Measurements from ENCODE around the gene DENND1B. TPM values are rescaled to one million over a fixed set of nuclear protein-coding genes. Genes with fewer than 3 reads are reported as not detected.

Gene DENND1B
- total RNA-seq, 1 experiment from 2014 or later: 6.3 TPM

DNA sequence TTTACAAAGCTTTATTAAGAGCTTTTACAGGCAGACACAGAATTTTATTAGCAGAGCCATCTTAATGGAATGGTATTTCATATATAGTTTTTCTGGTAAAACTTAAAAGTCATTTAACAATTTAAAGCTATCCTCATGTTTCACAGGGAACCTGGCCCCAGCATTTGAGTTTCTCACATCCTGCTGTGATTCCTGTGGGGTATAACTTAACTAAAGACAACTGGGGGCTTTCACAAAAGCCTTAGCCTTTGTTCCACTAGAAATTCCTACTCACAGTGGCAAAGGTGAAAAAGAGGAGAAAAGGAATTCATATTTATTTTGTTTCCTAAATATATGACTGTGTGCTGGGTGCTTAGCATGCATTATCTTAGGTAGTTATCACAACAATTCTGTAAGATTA, 233.9 kb downstream of the DENND1B start:
- TF ChIP-seq, protein P1, sequence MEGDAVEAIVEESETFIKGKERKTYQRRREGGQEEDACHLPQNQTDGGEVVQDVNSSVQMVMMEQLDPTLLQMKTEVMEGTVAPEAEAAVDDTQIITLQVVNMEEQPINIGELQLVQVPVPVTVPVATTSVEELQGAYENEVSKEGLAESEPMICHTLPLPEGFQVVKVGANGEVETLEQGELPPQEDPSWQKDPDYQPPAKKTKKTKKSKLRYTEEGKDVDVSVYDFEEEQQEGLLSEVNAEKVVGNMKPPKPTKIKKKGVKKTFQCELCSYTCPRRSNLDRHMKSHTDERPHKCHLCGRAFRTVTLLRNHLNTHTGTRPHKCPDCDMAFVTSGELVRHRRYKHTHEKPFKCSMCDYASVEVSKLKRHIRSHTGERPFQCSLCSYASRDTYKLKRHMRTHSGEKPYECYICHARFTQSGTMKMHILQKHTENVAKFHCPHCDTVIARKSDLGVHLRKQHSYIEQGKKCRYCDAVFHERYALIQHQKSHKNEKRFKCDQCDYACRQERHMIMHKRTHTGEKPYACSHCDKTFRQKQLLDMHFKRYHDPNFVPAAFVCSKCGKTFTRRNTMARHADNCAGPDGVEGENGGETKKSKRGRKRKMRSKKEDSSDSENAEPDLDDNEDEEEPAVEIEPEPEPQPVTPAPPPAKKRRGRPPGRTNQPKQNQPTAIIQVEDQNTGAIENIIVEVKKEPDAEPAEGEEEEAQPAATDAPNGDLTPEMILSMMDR (conservative IDR thresholded peaks at IDR 0.05): no peak
- H4K5ac ChIP-seq (ENCODE audit: insufficient read length, low read depth, low read length): no peak overlapping the region
- no peak overlapping the region for H3T11ph ChIP-seq (ENCODE audit: low read length)
- no peak overlapping the region for H4K91ac ChIP-seq (ENCODE audit: insufficient read length, low read depth, low read length)
- no peaks in the 10 kb centered on the region for H3K79me1 ChIP-seq (ENCODE audit: insufficient read depth, low read depth, low read length, poor library complexity, severe bottlenecking)
- Mint-ChIP-seq H3K36me3 (ENCODE audit: insufficient read depth in 1 of 3, low read depth in 3 of 3) (no peaks in the 10 kb centered on the region; a peak in 1 of 7 replicates), H3K27ac (peak overlapping the region in 1 of 3 experiments; percentile 70; a peak in 1 of 7 replicates), H3K27me3 (ENCODE audit: low read depth) (no peaks in the 10 kb centered on the region), H3K9me3 (no peaks in the 10 kb centered on the region), H3K4me1 (peaks cover 15 to 16% of the 10 kb centered on the region in 2 experiments), H3K4me3 (no peak overlapping the region)
- H2BK12ac ChIP-seq (ENCODE audit: insufficient read length, low read depth, low read length): no peak overlapping the region
- H3K4me1 ChIP-seq (ENCODE audit: insufficient read depth, low read length): no peaks in the 10 kb centered on the region
- H2BK15ac ChIP-seq (ENCODE audit: low read depth, low read length): no peak overlapping the region
- H3K79me2 ChIP-seq (ENCODE audit: insufficient read depth, low read length): no peaks in the 10 kb centered on the region
- no peak overlapping the region for H3K56ac ChIP-seq (ENCODE audit: insufficient read length, low read depth, low read length)
- no peaks in the 10 kb centered on the region for H3K27me3 ChIP-seq (ENCODE audit: insufficient read depth, low read length)
- no peaks in the 10 kb centered on the region for H3K9me3 ChIP-seq (ENCODE audit: control insufficient read depth, low read depth, low read length)
- no peaks in the 10 kb centered on the region for H4K20me1 ChIP-seq (ENCODE audit: control insufficient read depth, insufficient read depth, insufficient read length)
- no peak overlapping the region for H3K4me2 ChIP-seq (ENCODE audit: insufficient read depth, insufficient read length, low read length)
- no peaks in the 10 kb centered on the region for H3K23me2 ChIP-seq (ENCODE audit: insufficient read length, low read depth, low read length, poor library complexity, severe bottlenecking)
- H3K9ac ChIP-seq (ENCODE audit: extremely low read depth, insufficient read length, low read length): no peak overlapping the region
- H3K27ac ChIP-seq (ENCODE audit: insufficient read length, low read depth, low read length): no peak overlapping the region
- no peak overlapping the region for H2AFZ ChIP-seq (ENCODE audit: low read length)
- no peak overlapping the region for H2AK5ac ChIP-seq (ENCODE audit: insufficient read length, low read length)
- H3K18ac ChIP-seq (ENCODE audit: insufficient read length, low read depth, low read length): no peak overlapping the region
- no peak overlapping the region for H3K14ac ChIP-seq (ENCODE audit: insufficient read depth, low read length)
- no peak overlapping the region for H2BK20ac ChIP-seq (ENCODE audit: low read depth, low read length, poor library complexity, severe bottlenecking)
- DNase-seq: no peak
- H2BK120ac ChIP-seq (ENCODE audit: low read depth, low read length, poor library complexity, severe bottlenecking): no peak overlapping the region
- H4K8ac ChIP-seq (replicated peaks; ENCODE audit: insufficient read length, low read depth, low read length): no peak overlapping the region
- no peak overlapping the region for H3K4ac ChIP-seq (ENCODE audit: low read depth, low read length)
- no peak overlapping the region for H3K23ac ChIP-seq (ENCODE audit: insufficient read length, low read depth, low read length)
- no peak overlapping the region for H2BK5ac ChIP-seq (ENCODE audit: insufficient read length, low read length)
